ENCODE results near the gene CCDC85C.

GRCh38 chr14:99564926-99565259 is 39.1 kb downstream of the CCDC85C start:
- TF ChIP-seq SP1 (IDR thresholded peaks at IDR 0.05) (no peak), FOXM1 (IDR thresholded peaks at IDR 0.05; ENCODE audit: borderline replicate concordance) (no peak), PKNOX1 (IDR thresholded peaks at IDR 0.05) (no peak), NFRKB (IDR thresholded peaks at IDR 0.05) (no peak), FOXK2 (IDR thresholded peaks at IDR 0.05) (no peak), TARDBP (IDR thresholded peaks at IDR 0.05) (no peak), BHLHE40 (IDR thresholded peaks at IDR 0.05; ENCODE audit: borderline replicate concordance) (no peak), ELF4 (IDR thresholded peaks at IDR 0.05) (no peak)

Data from HEK293T (cell line).